Measurements from ENCODE around the gene CAND1.
"Not testable (repeated sequence)": the region's sequence is repeated elsewhere in the genome, so short reads cannot be mapped to it uniquely, and the experiment has no call there.

The CAND1 gene

DNA sequence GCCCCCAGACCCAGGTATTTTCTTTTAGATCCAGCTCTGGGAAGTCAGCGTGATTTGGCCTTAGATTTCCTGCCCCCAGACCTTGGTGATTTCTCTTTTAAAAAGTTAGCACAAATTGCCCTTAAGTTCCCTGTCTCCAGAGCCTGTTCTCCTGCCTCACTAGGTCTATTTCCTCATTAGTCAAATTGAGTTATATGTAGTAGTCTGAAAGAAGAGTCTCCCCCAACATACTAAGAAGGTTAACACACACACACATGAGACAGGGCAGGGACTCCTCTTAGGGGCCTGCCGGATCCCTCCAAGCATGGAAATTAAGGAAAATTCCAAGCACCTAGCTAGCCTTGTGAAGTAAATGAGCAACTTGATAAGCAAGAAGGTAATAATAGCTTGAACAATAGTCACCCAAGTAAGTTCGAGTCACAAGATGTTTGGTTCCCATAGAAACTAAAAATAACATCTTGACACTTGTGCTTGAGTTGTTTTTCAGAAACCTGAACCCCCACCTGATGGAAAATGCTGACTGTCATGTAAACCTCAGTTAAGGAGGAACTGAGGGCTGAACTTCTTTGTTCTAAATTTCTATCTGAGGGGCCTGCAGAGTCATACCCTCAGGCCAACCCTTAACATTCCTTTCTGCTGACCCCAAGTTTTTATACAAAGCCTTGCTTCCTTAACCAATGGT, 51.6 kb downstream of the CAND1 start:
- Histone ChIP-seq H3K9me3 (ENCODE audit: control insufficient read depth, insufficient read depth, low read length) (peaks cover 4% of the 10 kb centered on the region), H3K4me1 (ENCODE audit: control insufficient read depth, insufficient read depth, low read length) (no peaks in the 10 kb centered on the region), H3K27me3 (ENCODE audit: control insufficient read depth, insufficient read depth, low read length) (no peaks in the 10 kb centered on the region), H3K9ac (ENCODE audit: low read depth, low read length) (no peak overlapping the region), H3K36me3 (ENCODE audit: control insufficient read depth, insufficient read depth, low read length) (peaks cover 17% of the 10 kb centered on the region), H3K4me3 (ENCODE audit: low read depth, low read length) (no peak overlapping the region)

DNA sequence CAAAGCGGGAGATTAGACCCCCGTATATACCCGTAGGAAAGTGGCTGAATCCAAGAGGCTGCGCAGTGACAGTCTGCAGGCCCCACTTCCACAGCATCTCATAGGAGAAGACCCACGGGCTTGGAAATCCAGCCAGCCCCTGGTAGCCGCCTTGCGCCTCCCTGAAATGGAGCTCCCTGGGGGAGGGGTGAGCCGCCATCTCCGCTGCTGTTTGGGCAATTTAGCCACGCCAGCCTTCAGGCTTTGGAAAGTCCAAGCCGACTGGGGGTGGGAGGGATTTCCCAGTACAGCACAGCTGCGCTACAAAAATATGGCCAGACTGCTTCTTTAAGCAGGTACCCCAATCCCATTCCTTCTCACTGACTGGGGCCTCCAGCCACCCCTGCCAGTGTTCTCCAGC, 53.4 kb downstream of the CAND1 start:
- Histone ChIP-seq H3K27me3 (ENCODE audit: control insufficient read depth, insufficient read depth, low read length) (no peaks in the 10 kb centered on the region), H3K9me3 (ENCODE audit: control insufficient read depth, insufficient read depth, low read length) (peaks cover 4% of the 10 kb centered on the region), H3K4me3 (ENCODE audit: low read depth, low read length) (no peak overlapping the region), H3K4me1 (ENCODE audit: control insufficient read depth, insufficient read depth, low read length) (no peaks in the 10 kb centered on the region), H3K36me3 (ENCODE audit: control insufficient read depth, insufficient read depth, low read length) (peaks cover 12% of the 10 kb centered on the region), H3K9ac (ENCODE audit: low read depth, low read length) (no peak overlapping the region)

DNA sequence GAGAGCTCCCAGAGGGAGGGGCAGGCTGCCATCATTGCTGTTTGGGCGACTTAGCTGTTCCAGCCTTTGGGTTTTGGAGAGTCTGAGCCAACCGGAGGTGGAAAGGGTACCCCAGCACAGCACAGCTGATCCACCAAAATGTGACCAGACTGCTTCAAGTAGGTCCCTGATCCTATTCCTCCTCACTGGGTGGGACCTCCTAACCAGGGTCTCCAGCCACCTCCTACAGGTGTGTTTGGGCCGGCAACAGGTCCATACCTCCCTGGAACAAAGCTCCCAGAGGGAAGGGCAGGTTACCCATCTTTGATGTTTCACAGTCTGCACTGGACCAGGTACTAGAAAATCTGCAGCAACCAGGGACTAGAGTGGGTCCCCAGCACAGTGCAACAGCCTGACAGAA, 53.8 kb downstream of the CAND1 start:
- Histone ChIP-seq H3K9me3 (ENCODE audit: control insufficient read depth, insufficient read depth, low read length) (peaks cover 4% of the 10 kb centered on the region), H3K27me3 (ENCODE audit: control insufficient read depth, insufficient read depth, low read length) (no peaks in the 10 kb centered on the region), H3K4me3 (ENCODE audit: low read depth, low read length) (no peak overlapping the region), H3K36me3 (ENCODE audit: control insufficient read depth, insufficient read depth, low read length) (peaks cover 12% of the 10 kb centered on the region), H3K9ac (ENCODE audit: low read depth, low read length) (no peak overlapping the region), H3K4me1 (ENCODE audit: control insufficient read depth, insufficient read depth, low read length) (no peaks in the 10 kb centered on the region)

DNA sequence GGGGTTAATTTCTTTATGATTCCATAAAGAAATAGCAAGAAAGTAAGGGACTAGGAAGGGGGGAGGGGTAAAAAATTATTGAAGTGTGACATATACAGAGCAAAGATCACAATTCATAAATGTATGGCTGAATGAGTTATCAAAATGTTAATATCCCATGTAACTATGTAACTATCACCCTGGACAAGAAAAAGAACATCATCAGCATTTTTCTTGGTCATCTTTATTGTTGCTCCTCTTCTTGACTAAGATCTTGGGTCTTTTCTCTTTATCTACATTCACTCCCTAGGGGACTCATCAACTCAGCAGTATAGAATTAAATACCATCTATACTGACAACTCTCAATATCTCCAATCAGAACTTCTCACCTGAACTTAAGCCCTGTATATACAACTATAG, 57.5 kb downstream of the CAND1 start:
- no peak overlapping the region for H3K4me3 ChIP-seq (ENCODE audit: low read depth, low read length)
- no peak overlapping the region for H3K9ac ChIP-seq (ENCODE audit: low read depth, low read length)
- peaks cover 4% of the 10 kb centered on the region for H3K36me3 ChIP-seq (ENCODE audit: control insufficient read depth, insufficient read depth, low read length)
- no peaks in the 10 kb centered on the region for H3K4me1 ChIP-seq (ENCODE audit: control insufficient read depth, insufficient read depth, low read length)
- H3K9me3 ChIP-seq (ENCODE audit: control insufficient read depth, insufficient read depth, low read length), result peaks cover 4% of the 10 kb centered on the region
- H3K27me3 ChIP-seq (ENCODE audit: control insufficient read depth, insufficient read depth, low read length), result no peaks in the 10 kb centered on the region

DNA sequence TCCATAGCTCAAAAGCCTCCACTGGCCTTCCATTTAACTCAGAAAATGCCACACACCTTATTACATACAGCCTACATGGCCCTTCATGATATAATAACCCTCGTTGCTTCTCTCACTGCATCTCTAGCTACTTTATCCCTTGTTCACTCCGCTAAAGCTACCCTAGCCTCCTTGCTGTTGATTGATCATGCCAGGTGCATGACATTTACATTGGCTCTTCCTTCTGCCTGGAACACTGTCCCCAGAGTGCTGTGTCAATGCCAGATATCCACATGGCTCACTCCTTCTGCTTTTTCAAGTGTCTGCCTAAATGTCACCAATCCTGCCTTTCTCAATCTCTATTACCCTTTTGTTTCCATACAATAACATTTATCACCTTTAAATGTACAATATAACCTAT, 58.3 kb downstream of the CAND1 start:
- no peak overlapping the region for H3K4me3 ChIP-seq (ENCODE audit: low read depth, low read length)
- H3K27me3 ChIP-seq (ENCODE audit: control insufficient read depth, insufficient read depth, low read length), result no peaks in the 10 kb centered on the region
- no peaks in the 10 kb centered on the region for H3K9me3 ChIP-seq (ENCODE audit: control insufficient read depth, insufficient read depth, low read length)
- H3K36me3 ChIP-seq (ENCODE audit: control insufficient read depth, insufficient read depth, low read length), result peaks cover 4% of the 10 kb centered on the region
- H3K9ac ChIP-seq (ENCODE audit: low read depth, low read length), result no peak overlapping the region
- no peaks in the 10 kb centered on the region for H3K4me1 ChIP-seq (ENCODE audit: control insufficient read depth, insufficient read depth, low read length)

DNA sequence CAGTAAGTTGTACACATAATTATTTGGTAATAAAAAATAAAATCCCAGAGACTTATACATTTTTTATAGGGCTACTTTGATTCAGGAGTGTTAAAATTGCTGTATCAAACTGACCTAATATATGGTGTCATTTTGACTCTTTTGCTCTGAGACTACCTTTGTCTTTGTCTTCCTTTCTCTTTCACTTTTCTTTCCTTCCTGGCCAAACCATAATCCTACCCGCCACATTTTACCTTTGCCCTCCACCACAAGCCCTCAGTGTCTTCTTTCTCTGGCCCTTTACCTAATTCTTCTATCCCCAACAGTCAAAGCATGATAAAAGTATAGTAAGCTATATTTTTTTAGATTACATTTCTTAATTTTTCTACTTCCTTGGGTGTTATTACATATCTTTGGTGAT, 62.0 kb downstream of the CAND1 start:
- H3K4me3 ChIP-seq (ENCODE audit: low read depth, low read length), result no peak overlapping the region
- no peaks in the 10 kb centered on the region for H3K4me1 ChIP-seq (ENCODE audit: control insufficient read depth, insufficient read depth, low read length)
- no peaks in the 10 kb centered on the region for H3K9me3 ChIP-seq (ENCODE audit: control insufficient read depth, insufficient read depth, low read length)
- no peak overlapping the region for H3K9ac ChIP-seq (ENCODE audit: low read depth, low read length)
- H3K36me3 ChIP-seq (ENCODE audit: control insufficient read depth, insufficient read depth, low read length), result no peaks in the 10 kb centered on the region
- no peaks in the 10 kb centered on the region for H3K27me3 ChIP-seq (ENCODE audit: control insufficient read depth, insufficient read depth, low read length)

DNA sequence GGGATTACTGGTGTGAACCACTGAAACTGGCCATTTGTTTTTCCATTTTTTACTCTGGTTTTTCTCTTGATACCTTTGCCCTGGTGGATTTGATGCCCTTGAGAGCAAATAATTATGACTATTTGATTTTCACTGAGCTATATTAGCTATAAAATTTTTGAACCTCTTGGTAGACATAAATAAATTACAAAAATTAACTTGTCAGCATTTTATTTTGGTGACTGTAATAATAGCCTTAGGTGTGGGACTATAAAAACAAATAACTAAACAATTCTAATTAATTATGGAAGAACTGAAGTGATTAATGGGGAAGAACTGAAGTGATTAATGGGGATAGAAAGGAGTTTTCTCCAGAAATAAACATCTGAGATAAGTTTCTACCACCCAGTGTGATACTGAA, 62.7 kb downstream of the CAND1 start:
- no peak overlapping the region for H3K9ac ChIP-seq (ENCODE audit: low read depth, low read length)
- H3K4me3 ChIP-seq (ENCODE audit: low read depth, low read length), result no peak overlapping the region
- H3K9me3 ChIP-seq (ENCODE audit: control insufficient read depth, insufficient read depth, low read length), result no peaks in the 10 kb centered on the region
- no peaks in the 10 kb centered on the region for H3K4me1 ChIP-seq (ENCODE audit: control insufficient read depth, insufficient read depth, low read length)
- no peaks in the 10 kb centered on the region for H3K36me3 ChIP-seq (ENCODE audit: control insufficient read depth, insufficient read depth, low read length)
- H3K27me3 ChIP-seq (ENCODE audit: control insufficient read depth, insufficient read depth, low read length), result no peaks in the 10 kb centered on the region

DNA sequence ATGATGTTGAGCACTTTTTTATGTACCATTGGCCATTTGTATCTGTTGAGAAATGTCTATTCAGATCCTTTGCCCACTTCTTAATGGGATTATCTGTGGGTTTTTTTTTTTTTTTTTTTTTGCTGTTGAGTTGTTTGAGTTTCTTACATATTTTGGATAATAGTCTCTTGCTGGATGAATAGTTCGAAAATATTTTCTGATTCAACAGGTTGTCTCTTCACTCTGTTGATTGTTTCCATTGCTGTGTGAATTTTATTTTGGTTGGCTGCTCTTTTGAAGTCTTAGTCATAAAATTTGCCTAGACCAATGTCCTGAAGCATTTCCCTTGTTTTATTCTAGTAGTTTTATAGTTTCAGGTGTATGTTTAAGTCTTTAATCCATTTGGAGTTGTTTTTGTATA, 64.5 kb downstream of the CAND1 start:
- H3K4me3 ChIP-seq (ENCODE audit: low read depth, low read length), result no peak overlapping the region
- no peaks in the 10 kb centered on the region for H3K9me3 ChIP-seq (ENCODE audit: control insufficient read depth, insufficient read depth, low read length)
- no peaks in the 10 kb centered on the region for H3K27me3 ChIP-seq (ENCODE audit: control insufficient read depth, insufficient read depth, low read length)

DNA sequence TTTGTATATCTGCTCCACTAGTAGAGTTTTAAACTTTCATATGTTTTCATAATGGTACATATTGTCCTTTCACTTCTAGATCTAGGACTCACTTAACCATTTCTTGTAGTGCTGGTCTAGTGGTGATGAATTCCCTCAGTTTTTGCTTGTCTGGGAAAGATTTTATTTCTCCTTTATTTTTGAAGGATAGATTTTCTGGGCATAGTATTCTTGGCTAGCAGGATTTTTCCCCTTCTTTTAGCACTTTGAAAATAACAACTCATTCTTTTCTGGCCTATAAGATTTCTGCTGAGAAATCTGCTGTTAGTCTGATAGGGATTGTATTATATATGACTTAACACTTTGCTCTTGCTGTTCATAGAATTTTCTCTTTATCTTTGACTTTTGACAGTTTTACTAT, 69.3 kb downstream of the CAND1 start:
- no peaks in the 10 kb centered on the region for H3K27me3 ChIP-seq (ENCODE audit: control insufficient read depth, insufficient read depth, low read length)
- no peak overlapping the region for H3K4me3 ChIP-seq (ENCODE audit: low read depth, low read length)
- no peak overlapping the region for H3K9ac ChIP-seq (ENCODE audit: low read depth, low read length)
- no peaks in the 10 kb centered on the region for H3K9me3 ChIP-seq (ENCODE audit: control insufficient read depth, insufficient read depth, low read length)
- no peaks in the 10 kb centered on the region for H3K36me3 ChIP-seq (ENCODE audit: control insufficient read depth, insufficient read depth, low read length)
- no peaks in the 10 kb centered on the region for H3K4me1 ChIP-seq (ENCODE audit: control insufficient read depth, insufficient read depth, low read length)

More for the DNA sequence above, 64.5 kb downstream of the CAND1 start:
- H3K36me3 ChIP-seq (ENCODE audit: control insufficient read depth, insufficient read depth, low read length), result no peaks in the 10 kb centered on the region
- H3K4me1 ChIP-seq (ENCODE audit: control insufficient read depth, insufficient read depth, low read length), result no peaks in the 10 kb centered on the region
- no peak overlapping the region for H3K9ac ChIP-seq (ENCODE audit: low read depth, low read length)

DNA sequence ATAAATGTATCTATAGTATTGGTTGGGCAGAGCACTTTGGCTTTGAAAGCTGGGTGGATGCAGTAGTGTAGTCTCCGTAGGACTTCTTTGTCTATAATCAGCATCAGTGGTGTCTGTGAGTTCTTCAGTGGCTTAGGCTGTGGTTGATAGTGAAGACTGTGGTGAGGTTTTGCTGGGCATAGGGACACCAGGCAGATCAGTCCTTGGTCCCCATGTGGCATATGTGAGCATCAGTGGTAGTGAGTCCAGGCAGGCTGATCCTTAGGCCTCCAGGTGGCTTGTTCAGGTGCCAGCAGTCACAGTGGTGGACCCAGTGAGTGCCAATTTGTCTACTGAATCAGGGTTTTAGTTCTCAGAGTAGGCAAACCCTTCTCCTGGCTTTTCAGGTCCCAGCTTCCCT, 70.4 kb downstream of the CAND1 start:
- no peaks in the 10 kb centered on the region for H3K9me3 ChIP-seq (ENCODE audit: control insufficient read depth, insufficient read depth, low read length)
- no peak overlapping the region for H3K9ac ChIP-seq (ENCODE audit: low read depth, low read length)
- H3K27me3 ChIP-seq (ENCODE audit: control insufficient read depth, insufficient read depth, low read length), result no peaks in the 10 kb centered on the region
- H3K36me3 ChIP-seq (ENCODE audit: control insufficient read depth, insufficient read depth, low read length), result no peaks in the 10 kb centered on the region
- no peaks in the 10 kb centered on the region for H3K4me1 ChIP-seq (ENCODE audit: control insufficient read depth, insufficient read depth, low read length)
- no peak overlapping the region for H3K4me3 ChIP-seq (ENCODE audit: low read depth, low read length)

DNA sequence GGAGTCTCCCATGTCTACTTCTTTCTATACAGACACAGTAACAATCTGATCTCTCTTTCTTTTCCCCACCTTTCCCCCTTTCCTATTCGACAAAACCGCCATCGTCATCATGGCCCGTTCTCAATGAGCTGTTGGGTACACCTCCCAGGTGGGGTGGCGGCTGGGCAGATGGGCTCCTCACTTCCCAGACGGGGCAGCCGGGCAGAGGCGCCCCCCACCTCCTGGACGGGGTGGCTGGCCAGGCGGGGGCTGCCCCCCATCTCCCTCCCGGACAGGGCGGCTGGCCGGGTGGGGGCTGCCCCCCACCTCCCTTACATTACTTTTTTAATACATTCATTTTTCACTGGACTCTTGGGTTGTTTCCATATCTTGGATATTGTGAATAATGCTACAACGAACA, 71.9 kb downstream of the CAND1 start:
- not testable (repeated sequence) for H3K4me3 ChIP-seq (ENCODE audit: low read depth, low read length); H3K27me3 ChIP-seq (ENCODE audit: control insufficient read depth, insufficient read depth, low read length); H3K9ac ChIP-seq (ENCODE audit: low read depth, low read length); H3K4me1 ChIP-seq (ENCODE audit: control insufficient read depth, insufficient read depth, low read length); H3K9me3 ChIP-seq (ENCODE audit: control insufficient read depth, insufficient read depth, low read length); H3K36me3 ChIP-seq (ENCODE audit: control insufficient read depth, insufficient read depth, low read length)

DNA sequence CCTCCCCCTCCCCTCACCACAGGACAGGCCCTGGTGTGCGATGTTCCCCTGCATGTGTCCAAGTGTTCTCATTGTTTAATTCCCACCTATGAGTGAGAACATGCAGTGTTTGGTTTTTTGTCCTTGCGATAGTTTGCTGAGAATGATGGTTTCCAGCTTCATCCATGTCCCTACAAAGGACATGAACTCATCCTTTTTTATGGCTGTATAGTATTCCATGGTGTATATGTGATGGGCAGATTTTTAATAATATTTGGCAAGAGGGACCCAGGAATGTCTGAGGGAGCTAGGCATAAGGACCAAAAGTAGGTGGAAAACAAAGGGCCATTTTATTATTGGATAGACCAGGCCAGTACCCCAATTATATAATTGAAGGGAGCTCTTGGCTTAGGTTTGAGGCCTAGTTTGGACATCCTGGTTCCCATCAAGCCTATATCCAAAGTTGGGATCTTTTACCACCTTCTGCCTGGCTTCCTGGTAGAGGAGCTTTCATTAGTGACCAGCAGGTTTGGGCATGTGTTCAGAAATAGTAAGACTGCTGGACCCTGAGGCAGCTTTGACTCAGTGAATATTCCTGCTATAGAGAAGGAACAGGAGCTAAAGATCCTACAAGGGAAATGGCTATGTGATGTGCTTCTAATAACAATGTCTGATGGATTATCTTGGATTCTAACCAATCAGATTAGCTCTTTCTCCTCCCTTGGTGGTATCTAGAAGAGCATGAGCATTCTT, 76.0 kb downstream of the CAND1 start:
- no peaks in the 10 kb centered on the region for H3K9me3 ChIP-seq (ENCODE audit: control insufficient read depth, insufficient read depth, low read length)
- no peaks in the 10 kb centered on the region for H3K36me3 ChIP-seq (ENCODE audit: control insufficient read depth, insufficient read depth, low read length)
- no peak overlapping the region for H3K9ac ChIP-seq (ENCODE audit: low read depth, low read length)
- H3K4me1 ChIP-seq (ENCODE audit: control insufficient read depth, insufficient read depth, low read length), result no peaks in the 10 kb centered on the region
- H3K4me3 ChIP-seq (ENCODE audit: low read depth, low read length), result no peak overlapping the region
- H3K27me3 ChIP-seq (ENCODE audit: control insufficient read depth, insufficient read depth, low read length), result no peaks in the 10 kb centered on the region

Measured in iPS-15b (cell line).